AG08396 (cell line): ENCODE results near the gene ARHGEF37.

ENCODE experiments used
- DNase-seq: peaks from one replicate; pipeline ENCODE4 v3.0.0; 2012; ENCODE audit warnings: low spot score, mixed read lengths

ARHGEF37 gene

DNA sequence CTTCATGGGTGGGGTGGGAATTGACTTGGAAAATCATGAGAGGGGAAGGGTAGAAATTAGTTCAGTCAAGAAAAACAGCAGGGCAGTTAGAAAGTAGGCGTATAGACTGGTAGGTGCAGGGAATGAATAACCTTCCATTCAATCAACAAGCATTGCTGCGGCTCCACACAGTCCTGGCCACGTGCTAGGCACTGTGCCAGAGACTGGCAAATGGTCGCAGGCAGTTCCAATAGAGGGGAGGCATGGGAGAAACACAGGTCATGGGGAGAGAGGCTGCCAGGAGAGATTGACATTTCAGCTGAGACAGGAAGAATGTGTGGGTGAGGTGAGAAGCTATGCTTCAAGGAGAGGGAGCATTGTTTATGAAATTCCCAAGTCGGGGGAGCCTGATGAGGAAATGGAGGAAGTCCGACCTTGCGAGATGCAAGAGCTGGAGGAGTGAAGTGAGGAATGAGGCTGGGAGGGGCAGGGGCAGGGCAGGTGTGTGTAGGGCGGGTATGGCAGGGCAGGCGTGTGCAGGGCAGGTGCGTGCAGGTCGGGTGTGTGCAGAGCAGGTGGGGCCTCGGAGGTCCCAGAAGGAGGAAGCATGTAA is 94.4 kb downstream of the ARHGEF37 start:
- DNase-seq: no peak

DNA sequence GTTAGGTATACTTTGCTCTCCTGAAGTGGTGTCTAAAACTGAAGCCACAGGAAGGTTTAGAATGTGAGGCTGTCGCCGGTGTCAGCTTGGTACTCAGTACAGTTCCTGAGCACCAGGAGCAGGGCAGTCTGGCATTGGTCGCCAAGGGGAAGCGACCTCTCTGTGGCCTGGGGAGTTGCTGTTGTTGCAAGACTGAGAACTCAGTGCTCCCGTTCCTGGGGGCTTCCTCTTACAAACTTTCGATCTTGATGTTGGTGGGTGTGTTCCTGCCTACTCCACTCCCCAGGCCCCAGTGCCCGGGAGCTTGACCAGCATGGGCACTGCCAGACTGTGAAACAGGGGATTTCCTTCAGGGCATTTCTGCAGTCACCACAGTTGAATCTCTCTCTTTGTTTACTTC is 96.4 kb downstream of the ARHGEF37 start:
- DNase-seq: no peak

DNA sequence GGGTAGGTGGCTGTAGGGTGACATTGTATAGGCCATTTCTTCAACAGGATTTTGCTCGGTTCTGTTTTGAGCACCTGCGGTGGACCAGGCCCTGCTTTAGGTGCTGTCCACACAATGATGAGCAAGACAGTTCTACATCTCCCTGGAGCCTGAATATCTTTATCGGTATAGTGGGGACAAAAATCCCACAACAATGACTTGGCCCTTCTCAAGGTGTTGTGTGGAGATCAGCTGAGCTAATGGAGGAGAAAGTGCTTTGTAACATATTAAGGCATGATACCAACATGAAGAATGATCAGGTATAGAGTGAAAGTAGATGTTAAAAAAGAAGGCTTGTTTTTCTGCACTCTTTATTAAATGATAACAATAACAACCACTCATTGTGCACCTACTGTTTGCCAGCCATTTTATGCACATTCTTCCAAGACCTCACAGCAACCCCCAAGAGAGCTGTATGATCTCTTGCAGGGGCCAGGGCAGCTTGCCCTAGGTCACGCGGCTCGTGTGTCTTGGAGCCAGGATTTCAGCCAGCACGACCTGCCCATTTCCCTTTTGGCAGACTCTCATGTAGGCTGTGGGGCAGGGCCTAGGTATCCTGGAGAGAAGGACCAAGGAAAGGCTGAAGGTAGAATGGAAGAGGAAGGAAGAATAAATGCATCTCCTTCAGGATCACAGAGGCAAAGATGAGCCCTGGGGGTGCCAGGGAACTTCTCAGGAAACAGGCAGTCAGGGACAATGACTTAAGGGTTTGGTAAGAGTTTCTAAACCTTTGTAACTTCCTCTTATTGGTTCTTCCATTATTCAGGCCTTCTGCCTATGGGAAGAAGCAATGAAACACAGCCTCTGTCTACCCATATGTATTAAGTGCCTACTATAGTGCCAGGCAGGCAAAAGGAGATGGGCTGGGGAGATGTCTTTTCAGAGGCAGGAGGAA is 98.8 kb downstream of the ARHGEF37 start:
- no peak for DNase-seq

DNA sequence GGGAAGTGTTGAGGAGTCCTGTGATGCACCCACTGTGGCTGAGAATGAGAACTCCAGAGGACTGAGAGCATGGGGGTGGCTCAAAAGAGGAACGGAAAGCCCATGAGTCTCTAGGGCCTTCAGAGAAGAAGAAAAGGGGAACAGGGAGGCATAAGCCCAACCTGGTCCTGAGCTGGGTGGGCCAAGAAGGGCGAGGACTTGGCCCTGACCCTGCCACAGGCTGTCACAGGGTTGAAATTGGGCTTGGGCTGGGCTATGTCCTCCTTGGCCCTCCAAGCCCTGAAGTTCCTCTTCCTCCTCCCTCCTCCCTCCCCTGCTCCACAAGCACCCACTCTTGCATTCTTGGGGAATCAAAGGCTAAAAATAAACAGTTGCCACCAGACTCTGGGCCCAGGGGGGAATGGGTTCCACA is 99.5 kb downstream of the ARHGEF37 start:
- no peak for DNase-seq

DNA sequence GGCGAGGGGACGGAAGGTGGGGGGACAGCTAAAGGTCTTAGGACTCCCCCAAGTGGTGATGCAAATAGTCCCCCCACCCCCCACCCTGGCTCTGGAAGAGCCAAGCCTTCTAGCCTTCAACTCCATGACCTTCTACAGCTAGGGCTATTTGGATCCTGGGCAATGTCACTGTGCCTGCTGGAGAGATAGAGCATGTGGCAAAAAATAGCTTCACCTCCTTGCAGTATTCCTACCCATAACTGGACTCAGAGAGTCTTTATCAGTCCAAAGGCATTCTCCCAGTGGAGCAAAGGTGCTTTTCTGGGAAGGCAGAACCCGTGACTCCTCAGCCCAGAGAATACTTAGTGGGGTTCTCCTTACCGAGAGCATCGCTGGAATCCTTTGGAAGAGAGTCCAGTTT is 100.0 kb downstream of the ARHGEF37 start:
- no peak for DNase-seq

DNA sequence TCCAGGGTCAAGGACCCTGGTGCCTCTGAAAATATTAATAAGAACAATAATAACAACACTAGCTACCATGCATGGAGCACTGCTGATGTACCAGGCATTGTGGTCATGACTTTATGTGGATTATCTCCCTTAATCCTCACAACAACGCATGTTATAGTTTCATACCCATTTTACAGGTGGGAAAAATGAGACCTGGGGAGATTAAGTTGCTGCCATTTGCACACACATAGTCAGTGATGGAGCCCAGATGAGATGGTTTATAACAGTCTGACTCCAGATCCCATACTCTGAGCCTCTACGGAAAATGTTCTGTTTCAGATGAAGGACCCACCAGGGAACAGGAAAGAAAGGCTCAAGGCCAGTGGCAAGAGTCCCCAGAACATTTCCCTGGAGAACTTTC is 100.6 kb downstream of the ARHGEF37 start:
- no peak for DNase-seq

DNA sequence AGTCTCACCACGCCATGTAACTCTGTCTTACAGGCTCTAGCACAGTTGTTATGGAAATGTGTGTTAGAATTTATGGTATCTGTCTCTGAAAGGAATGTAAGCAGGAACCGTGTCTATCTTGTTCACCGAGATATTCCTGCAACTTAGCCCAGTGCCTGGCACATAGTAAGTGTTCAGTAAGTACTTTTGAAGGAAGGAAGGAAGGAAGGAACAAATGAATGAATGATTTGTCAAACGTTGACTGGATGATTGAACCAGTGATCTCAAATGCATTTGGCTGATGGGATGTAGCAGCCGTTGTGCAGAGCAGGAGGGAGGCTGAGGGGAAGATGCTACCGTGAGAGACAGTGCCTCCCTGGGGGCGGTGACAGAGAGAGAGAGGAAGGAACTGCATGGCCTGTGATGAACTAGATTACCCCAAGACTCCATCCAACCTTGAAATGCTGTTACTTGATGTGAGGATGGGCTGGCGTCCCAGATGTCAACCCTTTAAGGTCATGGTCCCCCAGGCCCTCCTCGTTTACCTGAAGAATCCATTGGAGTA is 101.3 kb downstream of the ARHGEF37 start:
- no peak for DNase-seq

DNA sequence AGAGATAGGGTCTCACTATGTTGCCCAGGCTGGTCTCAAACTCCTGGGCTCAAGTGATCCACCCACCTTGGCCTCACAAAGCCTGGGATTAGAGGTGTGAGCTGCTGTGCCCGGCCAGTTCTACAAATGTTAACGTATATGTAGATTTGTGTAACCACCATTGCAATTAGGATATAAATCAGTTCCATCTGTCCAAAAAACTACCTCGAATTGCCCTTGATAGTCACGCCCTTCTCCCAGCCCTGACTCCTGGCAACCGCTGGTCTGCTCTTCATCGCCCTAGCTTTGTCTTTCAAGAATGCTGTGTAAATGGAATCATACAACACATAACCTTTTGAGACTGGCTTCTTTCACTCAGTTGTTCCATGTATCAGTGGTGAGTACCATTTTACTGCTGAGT is 102.7 kb downstream of the ARHGEF37 start:
- no peak for DNase-seq

DNA sequence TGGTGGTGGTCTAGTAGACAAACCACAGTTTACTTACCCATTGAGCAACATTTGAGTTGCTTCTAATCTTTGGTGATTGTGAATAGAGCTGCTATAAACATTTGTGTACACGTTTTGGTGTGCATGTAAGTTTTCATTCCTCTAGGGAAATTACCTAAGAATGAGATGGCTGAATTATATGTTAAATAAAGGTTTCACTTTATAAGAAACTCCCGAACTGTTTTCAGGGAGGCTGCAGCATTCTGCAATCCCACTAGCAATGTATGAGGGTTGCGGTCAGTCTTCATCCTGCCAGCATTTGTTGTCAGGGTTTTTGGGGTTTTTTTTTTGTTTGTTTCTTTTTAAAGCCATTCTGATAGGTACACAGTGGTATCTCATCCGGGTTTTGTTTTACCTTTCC is 103.1 kb downstream of the ARHGEF37 start:
- no peak for DNase-seq
